DND-41 (cell line): ENCODE measurements around the gene FOXP1.

Experiments used
- ATAC-seq: fragments of 200-7000 bp; cut with Tn5 transposase; 3 replicates; pipeline ENCODE4 v1.9.1; 2021; ENCODE audit warnings: low read depth; ENCODE audit not compliant: insufficient read depth
- DNase-seq: peaks from one replicate; pipeline ENCODE4 v3.0.0-alpha.2; 2020
- H2AFZ ChIP-seq: 2 replicates; pipeline ENCODE4 v1.6.0; 2012; ENCODE audit warnings: low read depth, low read length
- H3K27ac ChIP-seq: 2 replicates; pipeline ENCODE4 v1.5.1; 2012; ENCODE audit warnings: low read length, inconsistent platforms
- H3K27me3 ChIP-seq: fragments of 200-600 bp; sonication (generic); 2 replicates; pipeline ENCODE4 v1.6.0; 2012; ENCODE audit warnings: low read length, mild to moderate bottlenecking, inconsistent platforms; ENCODE audit not compliant: insufficient read depth, poor library complexity
- H3K36me3 ChIP-seq: 2 replicates; pipeline ENCODE4 v1.5.1; 2012; ENCODE audit warnings: low read length, inconsistent platforms; ENCODE audit not compliant: insufficient read depth
- H3K4me1 ChIP-seq: 2 replicates; pipeline ENCODE4 v1.5.1; 2012; ENCODE audit warnings: mild to moderate bottlenecking, low read length; ENCODE audit not compliant: insufficient read depth
- H3K4me2 ChIP-seq: 2 replicates; pipeline ENCODE4 v1.6.0; 2012; ENCODE audit warnings: mild to moderate bottlenecking, moderate library complexity, low read length, inconsistent platforms; ENCODE audit not compliant: insufficient read depth
- H3K4me3 ChIP-seq, 2 experiments: fragments of 200-600 bp in 1 of 2; shearing (Covaris generic) in 1 of 2; 2 replicates each; pipeline ENCODE4 v1.5.1; 2012 to 2016; ENCODE audit warnings: inconsistent platforms in 2 of 2, low read length in 2 of 2, mild to moderate bottlenecking in 2 of 2, low read depth in 1 of 2, moderate library complexity in 1 of 2
- H3K79me2 ChIP-seq: 2 replicates; pipeline ENCODE4 v1.6.0; 2012; ENCODE audit warnings: low read length, inconsistent platforms; ENCODE audit not compliant: insufficient read depth
- H3K9ac ChIP-seq: 2 replicates; pipeline ENCODE4 v1.6.0; 2012; ENCODE audit warnings: low read depth, mild to moderate bottlenecking, inconsistent platforms, low read length, moderate library complexity
- H3K9me3 ChIP-seq: 2 replicates; pipeline ENCODE4 v1.5.1; 2012; ENCODE audit warnings: low read length, moderate library complexity, mild to moderate bottlenecking, inconsistent platforms; ENCODE audit not compliant: insufficient read depth, severe bottlenecking
- H4K20me1 ChIP-seq: 2 replicates; pipeline ENCODE4 v1.6.0; 2012; ENCODE audit warnings: low read length; ENCODE audit not compliant: insufficient read depth
- EZH2 ChIP-seq: IDR thresholded peaks from 3 replicates; pipeline ENCODE4 v1.6.1; 2012; ENCODE audit warnings: borderline replicate concordance, low read depth, mild to moderate bottlenecking, moderate library complexity, low read length, inconsistent platforms; ENCODE audit not compliant: severe bottlenecking
- TF ChIP-seq, protein P1 (sequence below): IDR thresholded peaks from 2 replicates; pipeline ENCODE4 v1.5.1; 2012; ENCODE audit warnings: borderline replicate concordance, low read length, moderate library complexity, mild to moderate bottlenecking; ENCODE audit not compliant: poor library complexity, severe bottlenecking; ENCODE audit errors: extremely low read depth

FOXP1 gene

DNA sequence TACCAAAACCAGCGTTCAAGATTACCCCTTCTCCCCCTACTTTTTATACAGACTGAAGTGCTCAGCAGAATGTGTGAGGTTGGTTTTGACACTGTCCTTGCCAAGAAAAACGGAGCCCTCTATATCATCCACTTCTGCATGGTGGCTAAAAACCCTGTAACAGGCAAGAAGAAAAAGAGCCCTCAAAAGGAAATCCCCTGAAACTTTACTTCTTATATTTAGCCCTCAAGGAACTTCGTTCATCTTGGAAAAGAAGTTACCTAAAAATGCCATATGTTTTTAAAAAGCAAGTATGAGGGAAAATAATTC, 473.6 kb downstream of the FOXP1 start:
- Histone ChIP-seq H3K27me3 (no peaks in the 10 kb centered on the region), H3K27ac (no peak overlapping the region), H3K79me2 (peaks cover 60% of the 10 kb centered on the region), H4K20me1 (peaks cover 9% of the 10 kb centered on the region), H3K4me3 (no peak overlapping the region), H2AFZ (no peak overlapping the region), H3K4me2 (no peak overlapping the region), H3K9ac (no peak overlapping the region), H3K9me3 (no peaks in the 10 kb centered on the region), H3K36me3 (peaks cover 50% of the 10 kb centered on the region), H3K4me1 (no peaks in the 10 kb centered on the region)
- ATAC-seq (no peak), DNase-seq (no peak)
- TF ChIP-seq EZH2: no peak
- TF ChIP-seq, protein P1, sequence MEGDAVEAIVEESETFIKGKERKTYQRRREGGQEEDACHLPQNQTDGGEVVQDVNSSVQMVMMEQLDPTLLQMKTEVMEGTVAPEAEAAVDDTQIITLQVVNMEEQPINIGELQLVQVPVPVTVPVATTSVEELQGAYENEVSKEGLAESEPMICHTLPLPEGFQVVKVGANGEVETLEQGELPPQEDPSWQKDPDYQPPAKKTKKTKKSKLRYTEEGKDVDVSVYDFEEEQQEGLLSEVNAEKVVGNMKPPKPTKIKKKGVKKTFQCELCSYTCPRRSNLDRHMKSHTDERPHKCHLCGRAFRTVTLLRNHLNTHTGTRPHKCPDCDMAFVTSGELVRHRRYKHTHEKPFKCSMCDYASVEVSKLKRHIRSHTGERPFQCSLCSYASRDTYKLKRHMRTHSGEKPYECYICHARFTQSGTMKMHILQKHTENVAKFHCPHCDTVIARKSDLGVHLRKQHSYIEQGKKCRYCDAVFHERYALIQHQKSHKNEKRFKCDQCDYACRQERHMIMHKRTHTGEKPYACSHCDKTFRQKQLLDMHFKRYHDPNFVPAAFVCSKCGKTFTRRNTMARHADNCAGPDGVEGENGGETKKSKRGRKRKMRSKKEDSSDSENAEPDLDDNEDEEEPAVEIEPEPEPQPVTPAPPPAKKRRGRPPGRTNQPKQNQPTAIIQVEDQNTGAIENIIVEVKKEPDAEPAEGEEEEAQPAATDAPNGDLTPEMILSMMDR: no peak

DNA sequence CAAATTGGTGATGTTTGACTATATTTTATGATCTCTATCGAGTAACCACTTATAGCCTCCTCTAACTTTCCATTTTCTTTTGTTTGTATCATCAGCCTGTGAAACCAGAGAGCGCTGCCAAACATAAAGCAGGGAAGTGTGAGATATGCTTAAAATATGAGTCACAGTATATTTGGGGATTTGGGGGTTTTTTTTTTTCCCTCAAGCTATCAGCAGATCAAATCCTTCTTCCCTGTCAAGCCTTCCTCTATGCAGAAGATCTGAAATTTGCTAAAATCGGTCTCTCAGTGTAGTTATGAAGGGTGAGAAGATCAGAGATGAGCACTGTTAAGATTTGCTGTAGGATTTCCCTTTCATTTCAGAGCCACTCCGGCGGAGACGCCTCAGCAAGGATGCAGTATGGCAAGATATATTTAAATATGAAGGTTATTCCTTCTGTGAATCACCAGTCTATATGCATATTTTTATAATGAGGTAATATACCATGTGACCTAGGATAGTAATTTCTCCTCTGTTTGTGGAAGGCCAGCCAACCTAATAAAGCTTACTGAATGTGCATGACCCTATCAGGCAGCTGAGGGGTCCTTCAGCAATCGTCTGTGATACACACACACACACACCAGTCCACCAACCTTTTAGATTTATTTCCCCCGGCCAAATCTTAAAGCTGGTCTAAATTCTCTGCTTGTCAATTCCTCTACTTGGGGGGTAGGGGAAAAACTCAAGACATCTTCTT, 474.1 kb downstream of the FOXP1 start:
- Histone ChIP-seq H3K79me2 (peaks cover 58% of the 10 kb centered on the region), H3K9ac (no peak overlapping the region), H3K4me1 (no peaks in the 10 kb centered on the region), H3K4me2 (no peak overlapping the region), H3K27me3 (no peaks in the 10 kb centered on the region), H3K9me3 (no peaks in the 10 kb centered on the region), H3K36me3 (peaks cover 50% of the 10 kb centered on the region), H3K4me3 (no peak overlapping the region), H2AFZ (no peak overlapping the region), H4K20me1 (peaks cover 7% of the 10 kb centered on the region), H3K27ac (no peak overlapping the region)
- no peak for TF ChIP-seq EZH2
- TF ChIP-seq, protein P1: no peak
- ATAC-seq (no peak), DNase-seq (no peak)

DNA sequence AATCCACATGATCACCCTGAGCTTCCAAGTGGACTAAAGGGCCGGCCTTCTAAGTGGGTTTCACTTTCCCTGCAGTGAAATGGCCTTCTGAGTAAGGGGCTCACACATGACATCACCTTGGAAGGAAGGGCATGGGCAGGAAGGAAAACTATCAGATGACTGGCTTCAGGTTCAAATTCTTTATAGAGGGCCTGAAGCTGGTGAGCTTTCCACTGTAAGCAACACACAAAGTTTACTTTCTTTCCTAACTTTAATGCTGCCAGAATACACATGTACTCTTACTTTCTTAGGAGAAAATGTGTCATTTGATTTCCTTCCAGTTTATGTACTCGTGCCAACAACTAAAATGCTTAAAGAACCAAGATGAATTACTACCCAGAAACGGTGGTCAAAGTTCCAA, 475.6 kb downstream of the FOXP1 start:
- ATAC-seq (no peak), DNase-seq (no peak)
- H3K36me3 ChIP-seq: peaks cover 60% of the 10 kb centered on the region
- H3K9me3 ChIP-seq: no peaks in the 10 kb centered on the region
- H4K20me1 ChIP-seq: peaks cover 3% of the 10 kb centered on the region; the same call in 1 of the 2 replicates
- TF ChIP-seq, protein P1: no peak
- no peak for TF ChIP-seq EZH2
- 0 out of 2 replicates have a peak overlapping the region, but pooled peaks have one; percentile 11 for H3K27ac ChIP-seq
- H3K4me2 ChIP-seq: no peak overlapping the region
- H3K4me3 ChIP-seq: no peak overlapping the region
- H3K4me1 ChIP-seq: no peaks in the 10 kb centered on the region
- H3K9ac ChIP-seq: no peak overlapping the region
- no peak overlapping the region for H2AFZ ChIP-seq
- peaks cover 57% of the 10 kb centered on the region for H3K79me2 ChIP-seq
- no peaks in the 10 kb centered on the region for H3K27me3 ChIP-seq
